Stimulated activated CD4-positive, alpha-beta T cell treated with anti-CD3 and anti-CD28 coated beads, Interleukin-1b, Interleukin-23, amount 100 ng/mL, for 1 hour (primary cell): ENCODE data around the gene CBLIF.
"Not testable (repeated sequence)": the region's sequence is repeated elsewhere in the genome, so short reads cannot be mapped to it uniquely, and the experiment has no call there.

ENCODE experiments used
- DNase-seq, 2 donors: peaks; one replicate each; pipeline ENCODE4 v3.0.0-alpha.2; 2020; ENCODE audit warnings: low read depth in 2 of 2

CBLIF gene

GRCh38 chr11:59847626-59848025 lies 2.3 kb upstream of the CBLIF start:
- no peak for DNase-seq

GRCh38 chr11:59846556-59846955 lies 1.3 kb upstream of the CBLIF start:
- no peak for DNase-seq

GRCh38 chr11:59842316-59842715 lies 3.0 kb downstream of the CBLIF start:
- no peak for DNase-seq

- no peak for DNase-seq
These were observed 3.8 kb downstream of the CBLIF start for GRCh38 chr11:59841514-59841913.

GRCh38 chr11:59839615-59840014 lies 5.7 kb downstream of the CBLIF start:
- no peak for DNase-seq

- no peak for DNase-seq
These were observed 11.7 kb downstream of the CBLIF start for GRCh38 chr11:59833602-59834001.

- no peak for DNase-seq
These were observed 15.9 kb downstream of the CBLIF start for GRCh38 chr11:59829358-59829757.

- DNase-seq: no peak
These were observed 22.2 kb downstream of the CBLIF start for GRCh38 chr11:59822989-59823566.

- DNase-seq: no peak
These were observed 26.7 kb downstream of the CBLIF start for GRCh38 chr11:59818572-59818971.

GRCh38 chr11:59816434-59816833 lies 28.9 kb downstream of the CBLIF start:
- DNase-seq: not testable (repeated sequence)

GRCh38 chr11:59815754-59816153 lies 29.5 kb downstream of the CBLIF start:
- DNase-seq: no peak

- DNase-seq: no peak
These were observed 31.3 kb downstream of the CBLIF start for GRCh38 chr11:59814021-59814420.

GRCh38 chr11:59813364-59813763 lies 31.9 kb downstream of the CBLIF start:
- DNase-seq: no peak

GRCh38 chr11:59812220-59812619 lies 33.1 kb downstream of the CBLIF start:
- DNase-seq: no peak

- DNase-seq: no peak
These were observed 34.4 kb downstream of the CBLIF start for GRCh38 chr11:59810911-59811259.

- peak; percentile 72 to 78 for DNase-seq
These were observed 34.9 kb downstream of the CBLIF start, which contains the start of gene MRPL16 for GRCh38 chr11:59810189-59810910. TSS of gene MRPL16 (minus strand) at chr11:59810778. CDS start at chr11:59810658, 120 bp downstream.

GRCh38 chr11:59807047-59807610 lies 38.2 kb downstream of the CBLIF start:
- DNase-seq: no peak

- DNase-seq: no peak
These were observed 41.2 kb downstream of the CBLIF start for GRCh38 chr11:59804061-59804460.

- peak in 1 of 2 donors; percentile 12 for DNase-seq
These were observed 42.6 kb downstream of the CBLIF start for GRCh38 chr11:59802639-59803176.

GRCh38 chr11:59801981-59802638 lies 43.2 kb downstream of the CBLIF start:
- DNase-seq: no peak

GRCh38 chr11:59801160-59801706 lies 44.1 kb downstream of the CBLIF start:
- no peak for DNase-seq

- no peak for DNase-seq
These were observed 44.8 kb downstream of the CBLIF start for GRCh38 chr11:59800390-59801025.
